ENCODE data around the gene TAF4. TPM values are rescaled to one million over a fixed set of nuclear protein-coding genes. Genes with fewer than 3 reads are reported as not detected.

The TAF4 gene
- total RNA-seq, 4 donors from 2014 or later: 18.0 to 31.8 (median 25.8) TPM

- TF ChIP-seq EP300 (IDR thresholded peaks at IDR 0.05) (no peak), POLR2AphosphoS5 (IDR thresholded peaks at IDR 0.05) (no peak), CTCF (IDR thresholded peaks at IDR 0.05) (no peak), POLR2A (IDR thresholded peaks at IDR 0.05) (no peak)
- no peak overlapping the region for H3K27ac ChIP-seq
- no peak for DNase-seq (ENCODE audit: low spot score in 2 of 2)
- H3K36me3 ChIP-seq: peaks cover 97% of the 10 kb centered on the region
- no peak overlapping the region for H3K4me3 ChIP-seq
- no peaks in the 10 kb centered on the region for H3K9me3 ChIP-seq
- WGBS: 85% methylated on average over 10 of the region's 10 CpGs
- H3K27me3 ChIP-seq: no peaks in the 10 kb centered on the region
- no peaks in the 10 kb centered on the region for H3K4me1 ChIP-seq
Measured at GRCh38 chr20:61997372-61997771, 68.3 kb downstream of the TAF4 start.

- Histone ChIP-seq H3K27me3 (no peaks in the 10 kb centered on the region), H3K27ac (no peak overlapping the region), H3K4me3 (no peak overlapping the region), H3K4me1 (no peaks in the 10 kb centered on the region), H3K9me3 (peaks cover 6% of the 10 kb centered on the region), H3K36me3 (peaks cover 97% of the 10 kb centered on the region)
- WGBS: 98% methylated on average over 8 of the region's 8 CpGs
- no peak for DNase-seq (ENCODE audit: low spot score in 2 of 2)
- TF ChIP-seq POLR2A (IDR thresholded peaks at IDR 0.05): no peak
- TF ChIP-seq POLR2AphosphoS5 (IDR thresholded peaks at IDR 0.05): no peak
Measured at GRCh38 chr20:61994546-61994945, 71.1 kb downstream of the TAF4 start.

- WGBS: 97% methylated on average over 15 of the region's 15 CpGs
- Histone ChIP-seq H3K9me3 (peaks cover 6% of the 10 kb centered on the region), H3K27me3 (no peaks in the 10 kb centered on the region), H3K4me1 (no peaks in the 10 kb centered on the region), H3K27ac (no peak overlapping the region), H3K36me3 (peaks cover 85% of the 10 kb centered on the region), H3K4me3 (no peak overlapping the region)
- DNase-seq (ENCODE audit: low spot score in 2 of 2): no peak
- no peak for TF ChIP-seq POLR2A (IDR thresholded peaks at IDR 0.05)
- TF ChIP-seq CTCF (IDR thresholded peaks at IDR 0.05): no peak
- TF ChIP-seq EP300 (IDR thresholded peaks at IDR 0.05): no peak
- no peak for TF ChIP-seq POLR2AphosphoS5 (IDR thresholded peaks at IDR 0.05)
Measured at GRCh38 chr20:61993058-61993457, 72.6 kb downstream of the TAF4 start.

GRCh38 chr20:61991476-61991875 is 74.2 kb downstream of the TAF4 start:
- H3K36me3 ChIP-seq: peaks cover 82% of the 10 kb centered on the region
- peaks cover 6% of the 10 kb centered on the region for H3K9me3 ChIP-seq
- no peaks in the 10 kb centered on the region for H3K27me3 ChIP-seq
- no peak for TF ChIP-seq POLR2A (IDR thresholded peaks at IDR 0.05)
- TF ChIP-seq POLR2AphosphoS5 (IDR thresholded peaks at IDR 0.05): no peak
- TF ChIP-seq EP300 (IDR thresholded peaks at IDR 0.05): no peak
- H3K27ac ChIP-seq: no peak overlapping the region
- H3K4me1 ChIP-seq: no peaks in the 10 kb centered on the region
- no peak for DNase-seq (ENCODE audit: low spot score in 2 of 2)
- 99% methylated on average over 6 of the region's 6 CpGs for WGBS
- H3K4me3 ChIP-seq: no peak overlapping the region

GRCh38 chr20:61990484-61990883 is 75.2 kb downstream of the TAF4 start:
- H3K4me1 ChIP-seq: no peaks in the 10 kb centered on the region
- no peak overlapping the region for H3K27ac ChIP-seq
- peaks cover 76% of the 10 kb centered on the region for H3K36me3 ChIP-seq
- 95% methylated on average over 11 of the region's 11 CpGs for WGBS
- peaks cover 6% of the 10 kb centered on the region for H3K9me3 ChIP-seq
- H3K27me3 ChIP-seq: no peaks in the 10 kb centered on the region
- no peak overlapping the region for H3K4me3 ChIP-seq
- TF ChIP-seq CTCF (IDR thresholded peaks at IDR 0.05): no peak
- no peak for TF ChIP-seq POLR2A (IDR thresholded peaks at IDR 0.05)
- no peak for TF ChIP-seq POLR2AphosphoS5 (IDR thresholded peaks at IDR 0.05)
- TF ChIP-seq EP300 (IDR thresholded peaks at IDR 0.05): no peak
- DNase-seq (ENCODE audit: low spot score in 2 of 2): no peak

GRCh38 chr20:61989741-61990140 is 75.9 kb downstream of the TAF4 start:
- 87% methylated on average over 14 of the region's 14 CpGs for WGBS
- H3K9me3 ChIP-seq: peaks cover 6% of the 10 kb centered on the region
- H3K4me1 ChIP-seq: no peaks in the 10 kb centered on the region
- H3K27me3 ChIP-seq: no peaks in the 10 kb centered on the region
- peaks cover 75% of the 10 kb centered on the region for H3K36me3 ChIP-seq
- no peak for TF ChIP-seq POLR2A (IDR thresholded peaks at IDR 0.05)
- no peak for TF ChIP-seq POLR2AphosphoS5 (IDR thresholded peaks at IDR 0.05)
- no peak for TF ChIP-seq EP300 (IDR thresholded peaks at IDR 0.05)
- TF ChIP-seq CTCF (IDR thresholded peaks at IDR 0.05): no peak
- DNase-seq (ENCODE audit: low spot score in 2 of 2): no peak
- H3K4me3 ChIP-seq: no peak overlapping the region
- H3K27ac ChIP-seq: no peak overlapping the region
